Measurements from ENCODE around the gene VKORC1.
A peak's percentile ranks its signal among the peaks of the same experiment; 100 is the strongest.

VKORC1 gene

GRCh38 chr16:31087971-31088370 lies 6.6 kb downstream of the VKORC1 start:
- H3K4me1 ChIP-seq (ENCODE audit: control insufficient read depth in 1 of 2, insufficient read depth in 2 of 2, low read length in 2 of 2), result no peaks in the 10 kb centered on the region
- no peak overlapping the region for H3K23ac ChIP-seq (ENCODE audit: low read length)
- H3K14ac ChIP-seq (ENCODE audit: low read length), result no peak overlapping the region
- H2BK12ac ChIP-seq (ENCODE audit: low read length), result no peak overlapping the region
- no CpG with 5 or more reads among the region's 5 CpGs for WGBS (ENCODE audit: extremely low coverage, insufficient coverage, insufficient read length)
- no peak overlapping the region for H3K27ac ChIP-seq (ENCODE audit: low read depth, low read length)
- no peaks in the 10 kb centered on the region for H3K79me1 ChIP-seq (ENCODE audit: low read length)
- H4K91ac ChIP-seq (ENCODE audit: low read depth, low read length), result no peak overlapping the region
- H3K4me3 ChIP-seq (ENCODE audit: low read depth, low read length), result no peak overlapping the region
- H3K18ac ChIP-seq (ENCODE audit: low read length), result no peak overlapping the region
- no peaks in the 10 kb centered on the region for H3K9me3 ChIP-seq (ENCODE audit: insufficient read depth, low read depth, low read length)
- no peak overlapping the region for H2AFZ ChIP-seq (ENCODE audit: insufficient read depth, low read length, poor library complexity)
- H3K79me2 ChIP-seq (ENCODE audit: control insufficient read depth, insufficient read depth, low read length, poor library complexity), result no peaks in the 10 kb centered on the region
- no peak overlapping the region for H3K4me2 ChIP-seq (ENCODE audit: low read length)
- H2AK5ac ChIP-seq (ENCODE audit: low read length), result no peak overlapping the region
- no peak overlapping the region for H3K4ac ChIP-seq (ENCODE audit: low read depth, low read length)
- no peak overlapping the region for H2BK120ac ChIP-seq (ENCODE audit: insufficient read depth, low read length, poor library complexity)
- no peak overlapping the region for H4K12ac ChIP-seq (ENCODE audit: low read depth, low read length)
- no peak for DNase-seq
- peaks cover 39 to 54% of the 10 kb centered on the region in 2 experiments for H3K36me3 ChIP-seq (ENCODE audit: control insufficient read depth in 1 of 2, insufficient read depth in 2 of 2, low read length in 2 of 2)
- H3K9ac ChIP-seq (ENCODE audit: low read length), result no peak overlapping the region
- H3K27me3 ChIP-seq (ENCODE audit: insufficient read depth, low read length), result no peaks in the 10 kb centered on the region
- no peak overlapping the region for H2BK5ac ChIP-seq (ENCODE audit: low read depth, low read length, poor library complexity)
- no peak overlapping the region for H4K8ac ChIP-seq (ENCODE audit: low read depth, low read length)

DNA sequence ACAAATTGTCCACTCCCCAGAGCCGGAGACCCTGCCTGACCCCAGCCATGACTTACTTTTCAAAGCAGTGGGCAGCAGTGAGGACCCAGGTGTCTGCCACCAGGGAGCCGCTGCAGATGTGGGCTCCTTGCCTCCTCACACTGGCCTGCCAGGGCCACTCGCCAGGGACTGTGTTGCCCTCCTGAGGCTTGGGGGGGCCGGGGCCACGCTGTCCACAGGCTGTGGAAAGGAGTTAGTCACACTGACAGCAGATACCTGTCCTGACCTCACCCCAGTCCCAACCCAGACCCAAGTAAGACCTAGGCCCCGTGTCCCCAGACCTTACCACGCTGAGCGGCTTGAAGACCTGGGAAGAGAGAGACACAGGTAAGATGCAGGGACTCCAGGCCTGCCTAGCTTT lies 7.1 kb downstream of the VKORC1 start:
- no CpG with 5 or more reads among the region's 8 CpGs for WGBS (ENCODE audit: extremely low coverage, insufficient coverage, insufficient read length)
- H3K14ac ChIP-seq (ENCODE audit: low read length), result no peak overlapping the region
- H3K4me3 ChIP-seq (ENCODE audit: low read depth, low read length), result no peak overlapping the region
- H3K79me2 ChIP-seq (ENCODE audit: control insufficient read depth, insufficient read depth, low read length, poor library complexity), result no peaks in the 10 kb centered on the region
- H4K12ac ChIP-seq (ENCODE audit: low read depth, low read length), result peak overlapping the region; percentile 35
- no peaks in the 10 kb centered on the region for H3K4me1 ChIP-seq (ENCODE audit: control insufficient read depth in 1 of 2, insufficient read depth in 2 of 2, low read length in 2 of 2)
- H2AK5ac ChIP-seq (ENCODE audit: low read length), result no peak overlapping the region
- H3K23ac ChIP-seq (ENCODE audit: low read length), result no peak overlapping the region
- H3K27ac ChIP-seq (ENCODE audit: low read depth, low read length), result no peak overlapping the region
- H4K8ac ChIP-seq (ENCODE audit: low read depth, low read length), result no peak overlapping the region
- H3K4me2 ChIP-seq (ENCODE audit: low read length), result no peak overlapping the region
- H2BK120ac ChIP-seq (ENCODE audit: insufficient read depth, low read length, poor library complexity), result no peak overlapping the region
- H4K91ac ChIP-seq (ENCODE audit: low read depth, low read length), result no peak overlapping the region
- no peaks in the 10 kb centered on the region for H3K27me3 ChIP-seq (ENCODE audit: insufficient read depth, low read length)
- H3K18ac ChIP-seq (ENCODE audit: low read length), result no peak overlapping the region
- H2AFZ ChIP-seq (ENCODE audit: insufficient read depth, low read length, poor library complexity), result no peak overlapping the region
- H3K79me1 ChIP-seq (ENCODE audit: low read length), result no peaks in the 10 kb centered on the region
- peaks cover 37 to 59% of the 10 kb centered on the region in 2 experiments for H3K36me3 ChIP-seq (ENCODE audit: control insufficient read depth in 1 of 2, insufficient read depth in 2 of 2, low read length in 2 of 2)
- H2BK5ac ChIP-seq (ENCODE audit: low read depth, low read length, poor library complexity), result no peak overlapping the region
- no peak overlapping the region for H3K4ac ChIP-seq (ENCODE audit: low read depth, low read length)
- H3K9ac ChIP-seq (ENCODE audit: low read length), result no peak overlapping the region
- no peak overlapping the region for H2BK12ac ChIP-seq (ENCODE audit: low read length)
- no peaks in the 10 kb centered on the region for H3K9me3 ChIP-seq (ENCODE audit: insufficient read depth, low read depth, low read length)
- no peak for DNase-seq

GRCh38 chr16:31086629-31086906 lies 8.0 kb downstream of the VKORC1 start:
- Histone ChIP-seq H3K14ac (ENCODE audit: low read length) (no peak overlapping the region), H3K36me3 (ENCODE audit: control insufficient read depth in 1 of 2, insufficient read depth in 2 of 2, low read length in 2 of 2) (peaks cover 39 to 64% of the 10 kb centered on the region in 2 experiments), H3K27me3 (ENCODE audit: insufficient read depth, low read length) (no peaks in the 10 kb centered on the region), H4K91ac (ENCODE audit: low read depth, low read length) (no peak overlapping the region), H4K8ac (ENCODE audit: low read depth, low read length) (no peak overlapping the region), H3K18ac (ENCODE audit: low read length) (no peak overlapping the region), H3K79me1 (ENCODE audit: low read length) (no peaks in the 10 kb centered on the region), H3K27ac (ENCODE audit: low read depth, low read length) (no peak overlapping the region), H3K23ac (ENCODE audit: low read length) (no peak overlapping the region), H4K12ac (ENCODE audit: low read depth, low read length) (no peak overlapping the region), H2AK5ac (ENCODE audit: low read length) (no peak overlapping the region), H2BK12ac (ENCODE audit: low read length) (no peak overlapping the region), H3K4me3 (ENCODE audit: low read depth, low read length) (no peak overlapping the region), H3K9ac (ENCODE audit: low read length) (no peak overlapping the region), H3K4me1 (ENCODE audit: control insufficient read depth in 1 of 2, insufficient read depth in 2 of 2, low read length in 2 of 2) (no peaks in the 10 kb centered on the region), H3K4me2 (ENCODE audit: low read length) (no peak overlapping the region), H2BK5ac (ENCODE audit: low read depth, low read length, poor library complexity) (no peak overlapping the region), H3K4ac (ENCODE audit: low read depth, low read length) (no peak overlapping the region), H3K79me2 (ENCODE audit: control insufficient read depth, insufficient read depth, low read length, poor library complexity) (no peaks in the 10 kb centered on the region), H2BK120ac (ENCODE audit: insufficient read depth, low read length, poor library complexity) (no peak overlapping the region), H3K9me3 (ENCODE audit: insufficient read depth, low read depth, low read length) (no peaks in the 10 kb centered on the region), H2AFZ (ENCODE audit: insufficient read depth, low read length, poor library complexity) (no peak overlapping the region)
- WGBS (ENCODE audit: extremely low coverage, insufficient coverage, insufficient read length), result no CpG with 5 or more reads among the region's 6 CpGs
- DNase-seq, result no peak

DNA sequence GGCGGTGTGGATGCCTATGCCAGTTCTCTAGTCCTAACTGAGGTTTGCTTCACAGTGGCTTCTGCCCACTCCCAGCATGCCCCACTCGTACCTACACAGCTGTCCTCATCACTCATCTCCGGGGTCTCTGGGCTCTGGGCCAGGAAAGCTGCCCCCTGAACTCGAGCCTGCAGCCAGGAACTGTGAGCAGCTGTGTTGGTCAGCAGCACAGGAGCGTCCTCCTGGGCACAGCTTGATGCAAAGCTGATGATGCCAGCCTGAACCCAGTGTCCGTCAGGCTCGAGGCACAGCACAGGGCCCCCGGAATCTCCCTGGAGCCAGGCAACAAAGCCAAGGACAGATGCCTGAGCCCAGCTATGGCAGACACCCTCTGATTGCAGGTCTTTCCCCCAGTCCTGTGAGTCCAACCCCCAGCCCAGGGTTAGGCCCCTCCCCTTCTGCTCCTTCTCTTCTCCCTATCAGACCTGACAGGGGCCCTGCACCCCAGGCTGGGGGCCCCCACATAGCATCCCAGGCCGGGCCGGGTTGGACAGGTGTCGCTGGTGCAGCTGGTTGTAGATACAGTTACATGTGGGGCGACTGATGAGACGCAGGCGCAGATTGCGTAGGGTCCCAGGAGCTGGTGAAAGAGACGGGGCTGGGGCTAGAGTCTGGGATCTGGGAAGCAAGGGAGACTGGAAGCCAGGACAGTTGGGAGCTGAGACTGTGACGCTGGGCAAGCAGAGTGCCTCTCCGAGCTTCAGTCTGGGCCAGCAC lies 8.5 kb downstream of the VKORC1 start:
- Histone ChIP-seq H4K12ac (ENCODE audit: low read depth, low read length) (no peak overlapping the region), H3K9me3 (ENCODE audit: insufficient read depth, low read depth, low read length) (no peaks in the 10 kb centered on the region), H2AK5ac (ENCODE audit: low read length) (no peak overlapping the region), H3K4ac (ENCODE audit: low read depth, low read length) (no peak overlapping the region), H4K8ac (ENCODE audit: low read depth, low read length) (no peak overlapping the region), H3K27ac (ENCODE audit: low read depth, low read length) (no peak overlapping the region), H4K91ac (ENCODE audit: low read depth, low read length) (no peak overlapping the region), H3K18ac (ENCODE audit: low read length) (no peak overlapping the region), H2AFZ (ENCODE audit: insufficient read depth, low read length, poor library complexity) (no peak overlapping the region), H3K27me3 (ENCODE audit: insufficient read depth, low read length) (no peaks in the 10 kb centered on the region), H3K23ac (ENCODE audit: low read length) (no peak overlapping the region), H3K4me3 (ENCODE audit: low read depth, low read length) (no peak overlapping the region), H3K36me3 (ENCODE audit: control insufficient read depth in 1 of 2, insufficient read depth in 2 of 2, low read length in 2 of 2) (peaks cover 41 to 65% of the 10 kb centered on the region in 2 experiments), H3K4me2 (ENCODE audit: low read length) (no peak overlapping the region), H2BK12ac (ENCODE audit: low read length) (no peak overlapping the region), H3K79me2 (ENCODE audit: control insufficient read depth, insufficient read depth, low read length, poor library complexity) (no peaks in the 10 kb centered on the region), H3K4me1 (ENCODE audit: control insufficient read depth in 1 of 2, insufficient read depth in 2 of 2, low read length in 2 of 2) (no peaks in the 10 kb centered on the region), H3K14ac (ENCODE audit: low read length) (no peak overlapping the region), H3K79me1 (ENCODE audit: low read length) (no peaks in the 10 kb centered on the region), H2BK120ac (ENCODE audit: insufficient read depth, low read length, poor library complexity) (no peak overlapping the region), H2BK5ac (ENCODE audit: low read depth, low read length, poor library complexity) (no peak overlapping the region), H3K9ac (ENCODE audit: low read length) (no peak overlapping the region)
- WGBS (ENCODE audit: extremely low coverage, insufficient coverage, insufficient read length), result no CpG with 5 or more reads among the region's 18 CpGs
- DNase-seq, result no peak
